Rectal smooth muscle tissue (tissue), 1 donor: ENCODE data around the gene NLK.

ENCODE experiments used
- H3K27ac ChIP-seq: one replicate; pipeline ENCODE4 v1.7.0; 2013; ENCODE audit warnings: low read depth, low read length, inconsistent platforms
- H3K27me3 ChIP-seq: one replicate; pipeline ENCODE4 v1.7.0; 2013; ENCODE audit warnings: low read length; ENCODE audit not compliant: control insufficient read depth, insufficient read depth
- H3K36me3 ChIP-seq: one replicate; pipeline ENCODE4 v1.7.0; 2013; ENCODE audit warnings: low read length; ENCODE audit not compliant: control insufficient read depth, insufficient read depth
- H3K4me1 ChIP-seq: one replicate; pipeline ENCODE4 v1.7.0; 2013; ENCODE audit warnings: low read length; ENCODE audit not compliant: control insufficient read depth, insufficient read depth
- H3K4me3 ChIP-seq: one replicate; pipeline ENCODE4 v1.7.0; 2013; ENCODE audit warnings: low read length
- H3K9ac ChIP-seq: one replicate; pipeline ENCODE4 v1.7.0; 2013; ENCODE audit warnings: low read length

The NLK gene

DNA sequence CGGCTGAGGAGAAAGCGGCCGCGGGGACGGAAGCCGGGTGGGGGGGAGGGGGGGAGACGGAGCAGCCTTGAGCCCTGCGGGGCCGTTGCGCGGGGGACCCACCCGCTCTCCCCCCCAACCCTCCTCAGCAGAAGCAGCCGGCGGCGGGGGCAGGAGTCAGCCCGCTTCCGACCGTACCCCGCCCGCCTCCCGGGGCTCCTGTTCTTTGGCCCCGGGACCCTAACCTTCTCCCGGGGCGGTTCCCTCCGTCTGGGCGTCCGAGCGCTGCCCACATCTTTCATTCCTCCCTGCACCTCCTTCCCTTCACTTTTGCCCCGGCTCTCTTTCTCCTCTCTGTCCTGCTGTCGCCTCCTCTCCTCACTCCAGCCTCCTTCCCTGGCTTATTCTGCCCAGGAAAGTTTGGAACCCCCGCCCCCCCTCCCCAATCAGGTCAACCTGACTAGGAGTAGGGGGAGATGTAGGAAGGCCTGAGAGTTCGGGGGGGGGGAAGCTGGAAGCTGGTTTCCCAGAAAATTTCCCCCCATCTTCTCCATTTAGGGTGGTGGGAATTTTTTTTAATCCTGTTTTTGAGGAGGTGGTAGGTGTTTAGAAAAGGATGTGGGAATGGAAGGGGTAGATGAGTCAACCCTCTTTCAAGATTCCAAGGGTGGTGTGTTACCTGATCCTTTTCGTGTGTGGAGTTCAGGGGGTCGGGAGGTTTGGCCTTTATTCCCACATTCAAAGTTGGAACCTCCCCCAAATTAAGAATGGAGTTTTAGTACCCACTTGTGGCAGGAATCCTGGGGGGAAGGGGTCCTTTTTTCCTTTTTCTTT is 427 bp upstream of the NLK start:
- Histone ChIP-seq H3K9ac (peak overlapping the region; percentile 66), H3K4me1 (peaks cover 3% of the 10 kb centered on the region), H3K27me3 (no peaks in the 10 kb centered on the region), H3K27ac (peak overlapping the region; percentile 72), H3K36me3 (no peaks in the 10 kb centered on the region), H3K4me3 (peak overlapping the region; percentile 70)

DNA sequence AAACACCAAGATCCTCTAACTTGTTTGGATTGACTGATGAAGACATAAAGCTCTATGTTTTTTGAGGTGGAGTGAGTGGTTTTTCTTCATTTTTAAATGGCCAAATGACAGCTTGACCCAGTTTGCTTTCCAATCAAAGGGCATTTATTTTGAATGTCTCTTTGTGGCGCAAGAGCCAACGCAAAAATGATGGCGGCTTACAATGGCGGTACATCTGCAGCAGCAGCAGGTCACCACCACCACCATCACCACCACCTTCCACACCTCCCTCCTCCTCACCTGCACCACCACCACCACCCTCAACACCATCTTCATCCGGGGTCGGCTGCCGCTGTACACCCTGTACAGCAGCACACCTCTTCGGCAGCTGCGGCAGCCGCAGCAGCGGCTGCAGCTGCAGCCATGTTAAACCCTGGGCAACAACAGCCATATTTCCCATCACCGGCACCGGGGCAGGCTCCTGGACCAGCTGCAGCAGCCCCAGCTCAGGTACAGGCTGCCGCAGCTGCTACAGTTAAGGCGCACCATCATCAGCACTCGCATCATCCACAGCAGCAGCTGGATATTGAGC is 329 bp downstream of the NLK start:
- Histone ChIP-seq H3K4me3 (peak overlapping the region; percentile 70), H3K9ac (no peak overlapping the region)

DNA sequence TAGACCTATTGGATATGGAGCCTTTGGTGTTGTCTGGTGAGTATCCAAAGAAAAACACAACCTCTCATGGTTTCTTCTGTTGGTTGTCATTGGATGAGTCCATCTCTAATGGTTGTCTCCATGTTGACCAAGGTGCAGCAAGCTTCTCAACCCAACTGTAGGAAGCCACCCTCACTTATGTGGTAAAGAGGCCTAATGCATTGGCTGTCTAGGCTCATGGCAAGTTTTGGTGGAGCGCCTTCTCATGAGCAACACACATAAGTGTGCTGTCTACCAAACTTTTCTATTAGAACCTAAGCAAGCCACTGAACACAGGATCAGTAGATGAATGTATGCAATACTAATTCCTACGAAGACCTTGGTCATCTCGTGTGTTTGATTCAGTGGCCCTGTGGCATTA is 819 bp downstream of the NLK start:
- Histone ChIP-seq H3K4me3 (no peak overlapping the region), H3K4me1 (peaks cover 3% of the 10 kb centered on the region)

More for the DNA sequence above, 329 bp downstream of the NLK start:
- peaks cover 3% of the 10 kb centered on the region for H3K4me1 ChIP-seq
- H3K27ac ChIP-seq: no peak overlapping the region
- H3K27me3 ChIP-seq: no peaks in the 10 kb centered on the region
- no peaks in the 10 kb centered on the region for H3K36me3 ChIP-seq

DNA sequence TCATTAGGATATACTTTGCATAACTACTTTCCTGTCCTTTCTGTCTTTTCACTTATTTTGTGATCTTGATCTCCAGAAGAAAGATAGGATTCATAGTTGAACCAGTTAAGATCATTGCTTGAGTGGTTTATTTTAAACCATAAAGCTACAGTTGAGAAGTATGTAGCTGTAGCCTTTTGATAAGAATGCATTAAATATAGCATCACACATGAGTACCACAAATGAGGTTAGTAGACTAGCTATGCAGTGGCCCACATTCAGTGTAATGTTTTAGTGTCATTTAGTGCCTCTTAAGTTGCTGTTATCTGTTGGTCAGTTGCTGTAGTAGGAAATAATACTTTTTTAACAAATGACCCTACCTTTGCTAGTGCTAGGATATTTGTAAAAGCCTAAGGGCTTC is 1.3 kb downstream of the NLK start:
- no peak overlapping the region for H3K27ac ChIP-seq
- H3K36me3 ChIP-seq: no peaks in the 10 kb centered on the region
- H3K4me1 ChIP-seq: peaks cover 3% of the 10 kb centered on the region
- no peak overlapping the region for H3K9ac ChIP-seq
- no peaks in the 10 kb centered on the region for H3K27me3 ChIP-seq
- no peak overlapping the region for H3K4me3 ChIP-seq

More for the DNA sequence above, 819 bp downstream of the NLK start:
- Histone ChIP-seq H3K27ac (no peak overlapping the region), H3K36me3 (no peaks in the 10 kb centered on the region), H3K27me3 (no peaks in the 10 kb centered on the region), H3K9ac (no peak overlapping the region)

DNA sequence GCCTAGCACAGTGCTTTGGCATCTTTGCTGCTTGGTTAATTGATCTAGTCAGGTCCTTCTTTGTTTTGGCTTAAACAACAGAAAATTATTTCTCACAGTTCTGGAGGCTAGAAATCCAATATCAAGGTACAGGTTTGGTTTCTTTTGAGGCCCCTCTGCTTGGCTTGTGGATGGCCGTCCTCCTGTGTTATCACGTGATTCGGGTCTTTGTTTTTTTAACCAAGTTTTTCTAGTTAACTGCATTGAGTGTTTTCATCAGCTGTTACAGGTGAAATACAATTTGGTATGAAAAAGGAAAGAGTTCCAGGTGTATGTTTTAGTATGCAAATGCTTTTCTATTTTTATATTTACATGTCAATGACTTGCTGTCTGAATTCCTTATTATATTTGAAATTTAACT is 2.8 kb downstream of the NLK start:
- H3K36me3 ChIP-seq: no peaks in the 10 kb centered on the region
- no peak overlapping the region for H3K4me3 ChIP-seq
- no peaks in the 10 kb centered on the region for H3K27me3 ChIP-seq
- H3K4me1 ChIP-seq: peaks cover 3% of the 10 kb centered on the region
- H3K27ac ChIP-seq: no peak overlapping the region
- H3K9ac ChIP-seq: no peak overlapping the region

DNA sequence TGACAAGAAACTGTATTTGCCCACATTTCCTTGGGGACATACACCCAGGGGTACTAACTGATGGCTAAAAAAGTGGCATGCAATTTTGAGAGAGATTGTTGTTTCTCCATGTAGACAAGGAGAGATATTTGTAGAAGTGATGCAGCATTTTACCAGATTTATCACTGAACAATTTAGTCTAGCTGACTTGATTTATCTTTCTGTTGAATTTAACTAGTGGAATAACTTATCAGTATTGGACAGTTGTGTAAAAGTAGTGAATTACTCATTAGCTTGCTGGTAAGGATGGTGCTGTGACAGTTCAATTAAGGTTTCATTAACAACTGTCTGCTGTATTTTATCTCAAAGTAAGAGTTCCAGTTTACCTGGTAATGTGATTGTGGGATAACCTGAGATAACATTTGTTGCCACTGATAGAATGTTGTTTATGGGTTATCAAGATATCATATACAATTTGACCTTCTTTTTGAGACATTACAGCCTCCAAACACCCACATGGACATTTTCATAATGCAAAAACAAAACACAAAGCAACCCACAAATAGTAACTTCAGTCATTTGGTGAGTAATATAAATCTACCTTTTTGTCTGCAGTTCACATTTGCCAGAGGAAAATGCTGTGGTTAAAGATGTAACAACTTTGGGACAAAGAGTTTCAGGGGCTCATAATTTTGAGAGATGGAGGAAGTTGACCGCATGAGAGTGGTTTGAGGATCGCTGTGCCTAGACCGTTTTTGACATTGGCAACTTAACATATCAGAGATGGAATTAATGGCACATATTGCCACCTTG is 3.8 kb downstream of the NLK start:
- Histone ChIP-seq H3K36me3 (no peaks in the 10 kb centered on the region), H3K27ac (no peak overlapping the region), H3K9ac (no peak overlapping the region), H3K4me3 (no peak overlapping the region), H3K27me3 (no peaks in the 10 kb centered on the region), H3K4me1 (peaks cover 3% of the 10 kb centered on the region)

DNA sequence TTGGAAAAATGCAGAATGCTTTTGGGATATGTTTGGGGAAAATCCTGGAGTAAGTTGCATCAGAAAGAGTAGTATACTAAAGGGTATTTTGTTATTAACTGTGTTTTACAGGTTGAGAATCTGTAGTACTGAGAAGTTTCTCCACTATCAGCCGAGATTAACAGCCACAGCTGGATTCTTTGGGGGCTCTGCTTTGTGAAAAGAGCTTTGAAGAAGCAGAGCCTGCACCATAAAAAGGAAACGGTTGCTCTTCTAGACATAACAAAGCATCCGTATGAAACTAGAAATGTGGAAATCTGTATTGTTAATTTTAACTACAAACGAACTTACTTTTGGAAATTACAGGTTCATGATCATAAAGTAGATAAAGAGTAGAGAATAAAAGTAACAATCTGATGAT is 5.3 kb downstream of the NLK start:
- Histone ChIP-seq H3K27ac (no peak overlapping the region), H3K27me3 (no peaks in the 10 kb centered on the region), H3K4me1 (no peaks in the 10 kb centered on the region), H3K36me3 (no peaks in the 10 kb centered on the region), H3K4me3 (no peak overlapping the region), H3K9ac (no peak overlapping the region)

DNA sequence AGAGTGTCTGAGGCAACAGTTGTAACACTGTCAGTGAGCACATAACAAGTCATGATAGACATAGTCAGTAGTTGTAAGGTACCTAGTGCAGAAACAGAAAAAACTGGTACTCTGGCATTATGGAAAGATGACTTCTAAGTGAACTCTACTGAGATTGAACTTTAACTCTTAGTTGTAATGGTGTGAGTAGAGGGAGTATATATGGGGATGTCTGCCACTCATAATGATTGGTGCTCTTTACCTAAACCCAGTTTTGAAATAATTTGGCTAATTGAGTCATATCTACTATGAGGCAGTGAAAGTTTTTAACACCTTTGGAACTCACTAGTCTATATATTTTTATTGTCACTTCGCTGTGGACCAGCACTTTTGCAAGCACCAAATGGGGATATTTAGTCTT is 6.6 kb downstream of the NLK start:
- Histone ChIP-seq H3K4me1 (no peaks in the 10 kb centered on the region), H3K9ac (no peak overlapping the region), H3K4me3 (no peak overlapping the region), H3K27ac (no peak overlapping the region), H3K36me3 (no peaks in the 10 kb centered on the region), H3K27me3 (no peaks in the 10 kb centered on the region)

DNA sequence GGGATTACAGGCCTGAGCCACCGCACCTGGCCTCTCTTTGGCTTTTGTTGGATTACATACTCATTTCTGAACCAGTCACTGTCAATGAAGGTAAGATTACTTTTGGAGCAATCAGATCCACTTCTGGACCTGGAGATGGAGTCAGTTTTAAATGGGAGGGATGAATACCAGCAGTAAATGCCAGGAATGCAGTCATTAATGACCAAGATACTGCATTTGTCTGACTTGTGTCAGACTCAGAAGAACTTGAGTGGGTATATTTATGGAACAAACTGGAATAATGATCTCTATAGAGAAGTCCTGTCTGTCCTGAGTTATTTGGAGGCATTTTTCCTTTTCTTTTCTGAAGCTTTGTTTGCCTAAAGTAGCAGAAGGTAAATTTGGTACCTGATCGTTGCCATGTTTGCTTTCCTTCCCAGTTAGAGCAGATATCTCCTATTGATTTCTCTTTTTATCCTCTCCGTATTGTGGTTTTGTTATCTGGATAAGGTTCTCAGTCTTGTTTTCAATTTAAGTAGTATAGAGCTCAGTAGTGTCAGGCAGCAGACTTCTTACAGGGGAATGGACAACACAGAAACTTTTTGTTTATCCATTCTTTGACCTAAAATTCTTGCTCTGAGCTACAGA is 10.7 kb downstream of the NLK start:
- H3K27ac ChIP-seq: no peak overlapping the region

DNA sequence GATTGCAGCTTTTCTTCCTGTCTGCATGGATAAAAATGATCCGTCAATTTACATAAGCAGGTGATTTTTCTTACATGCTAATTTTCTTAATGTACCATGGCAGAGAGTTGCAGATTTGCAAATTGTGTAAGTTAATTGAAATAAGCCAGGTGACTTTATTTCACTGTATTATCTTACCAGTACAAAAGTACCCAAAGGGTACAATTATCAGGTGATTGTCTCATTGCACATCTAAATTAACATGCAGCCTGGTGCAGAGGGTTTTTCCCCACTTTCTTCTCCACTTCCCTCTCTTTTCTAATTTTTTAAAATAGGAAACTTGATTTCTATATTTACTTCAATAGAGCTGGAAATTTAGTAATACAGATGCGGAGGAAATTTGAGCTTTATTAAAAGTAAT is 11.2 kb downstream of the NLK start:
- H3K36me3 ChIP-seq: no peaks in the 10 kb centered on the region
- H3K27me3 ChIP-seq: no peaks in the 10 kb centered on the region
- no peak overlapping the region for H3K9ac ChIP-seq
- H3K4me1 ChIP-seq: peaks cover 4% of the 10 kb centered on the region
- H3K4me3 ChIP-seq: no peak overlapping the region
- H3K27ac ChIP-seq: no peak overlapping the region

More for the DNA sequence above, 10.7 kb downstream of the NLK start:
- Histone ChIP-seq H3K9ac (no peak overlapping the region), H3K36me3 (no peaks in the 10 kb centered on the region), H3K4me1 (peaks cover 2% of the 10 kb centered on the region), H3K27me3 (no peaks in the 10 kb centered on the region), H3K4me3 (no peak overlapping the region)

DNA sequence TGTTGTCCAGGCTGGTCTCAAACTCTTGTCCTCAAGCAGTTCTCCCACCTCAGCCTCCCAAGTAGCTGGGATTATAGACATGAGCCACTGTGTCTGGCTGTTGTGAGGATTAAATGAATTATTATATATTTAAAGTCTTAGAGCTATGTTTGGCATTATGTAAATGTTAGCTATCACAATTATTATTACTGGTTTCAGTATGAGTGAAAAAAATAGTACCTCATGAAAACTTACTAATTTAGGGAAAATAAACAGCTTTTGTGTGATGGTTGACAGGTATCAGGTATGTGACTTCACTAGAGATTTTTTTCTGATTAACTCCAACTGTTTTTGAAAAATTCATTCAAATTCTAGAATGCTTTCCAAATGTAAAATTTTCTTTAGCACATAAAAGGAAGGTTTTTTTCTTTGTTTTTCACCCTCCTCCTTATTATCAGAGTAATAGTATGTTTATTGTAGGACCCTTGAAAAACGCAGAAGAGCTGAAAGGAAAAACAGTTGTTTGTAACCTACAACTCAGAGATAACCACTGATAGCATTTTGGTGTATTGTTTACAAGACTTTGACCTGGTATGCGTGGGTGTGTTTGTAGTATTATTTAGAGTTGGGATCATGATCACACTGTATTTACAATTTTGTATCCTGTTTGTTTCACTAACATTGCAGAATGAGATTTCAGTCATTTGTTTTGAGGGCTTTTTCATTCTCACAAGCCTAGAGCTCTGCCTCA is 13.2 kb downstream of the NLK start:
- Histone ChIP-seq H3K9ac (no peak overlapping the region), H3K27ac (no peak overlapping the region), H3K4me3 (no peak overlapping the region), H3K36me3 (no peaks in the 10 kb centered on the region), H3K4me1 (peaks cover 4% of the 10 kb centered on the region), H3K27me3 (no peaks in the 10 kb centered on the region)

DNA sequence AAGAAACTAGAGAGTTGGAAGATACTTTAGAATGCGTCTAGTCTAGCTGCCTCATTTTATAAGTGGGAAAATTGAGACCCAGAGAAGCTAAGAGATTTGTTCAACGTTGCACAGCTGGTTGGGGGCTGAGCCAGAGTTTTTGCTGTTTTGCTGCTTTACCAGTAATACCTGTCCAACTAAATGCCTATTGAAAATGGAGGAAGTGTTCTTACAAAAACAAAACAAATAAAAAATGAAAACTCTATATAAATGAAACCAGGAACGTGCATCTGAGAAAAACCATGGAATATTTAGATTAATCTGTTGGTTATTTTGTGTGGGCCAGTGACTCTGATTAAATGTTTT is 13.8 kb downstream of the NLK start:
- no peaks in the 10 kb centered on the region for H3K27me3 ChIP-seq
- H3K9ac ChIP-seq: no peak overlapping the region
- H3K4me1 ChIP-seq: peaks cover 4% of the 10 kb centered on the region
- no peak overlapping the region for H3K27ac ChIP-seq
- no peaks in the 10 kb centered on the region for H3K36me3 ChIP-seq
- H3K4me3 ChIP-seq: no peak overlapping the region
